ENCODE results near the gene RTP3.

DNA sequence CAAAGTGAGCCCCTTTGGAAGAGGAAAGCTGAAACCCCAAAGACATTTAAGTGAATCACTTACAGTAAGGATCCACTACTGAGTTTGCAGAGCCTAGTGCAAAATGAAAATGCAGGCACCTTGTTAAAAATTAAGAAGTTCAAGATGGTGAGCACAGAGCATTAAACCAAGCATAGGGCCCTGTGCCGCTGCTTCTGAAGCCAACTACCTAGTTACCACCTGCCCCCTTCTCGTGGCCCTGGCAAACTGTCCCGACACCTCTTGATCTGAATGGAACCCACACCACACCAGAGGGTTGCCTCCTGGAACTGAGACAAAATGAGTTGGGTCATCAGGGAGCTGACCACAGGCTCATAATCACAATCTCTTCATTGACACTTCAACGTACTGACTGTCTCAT lies 42.8 kb downstream of the RTP3 start:
- no peak for TF ChIP-seq CTCF (IDR thresholded peaks at IDR 0.05; ENCODE audit: low read depth, low read length)
- no peak for TF ChIP-seq EZH2phosphoT487 (IDR thresholded peaks at IDR 0.05; ENCODE audit: low read depth)
